A673 (cell line): Measurements from ENCODE around the gene ITGA11. TPM values are rescaled to one million over a fixed set of nuclear protein-coding genes. Genes with fewer than 3 reads are reported as not detected.

Experiments
- BruUV-seq: library from RNA; stranded (reverse); fragments of 400-500 nt; replicated peaks from 2 replicates; lab custom pipeline; 2021; lab: Mats Ljungman, UMichigan
- CTCF ChIA-PET: fragments of 300-600 bp; sonication (Branson Sonifier 250); formaldehyde crosslinking; loops from one replicate; lab custom pipeline; 2022; ENCODE audit warnings: antibody characterized with exemption; lab: Charles Lee
- POLR2A ChIA-PET: fragments of 300-600 bp; sonication (Branson Sonifier 250); formaldehyde crosslinking; loops from one replicate; lab custom pipeline; 2022; ENCODE audit warnings: antibody characterized with exemption; ENCODE audit not compliant: low non-redundant PET; lab: Charles Lee
- DNase-seq: peaks from one replicate; pipeline ENCODE4 v3.0.0-alpha.2; 2015; ENCODE audit warnings: low spot score
- H3K27ac ChIP-seq: fragments of 200-600 bp; sonication (generic); 2 replicates; pipeline ENCODE4 v1.5.1; 2016; ENCODE audit warnings: mixed run types, low read depth, mild to moderate bottlenecking, mixed read lengths, antibody characterized with exemption, low read length; ENCODE audit not compliant: poor library complexity, severe bottlenecking
- H3K27me3 ChIP-seq: fragments of 200-600 bp; sonication (generic); replicated peaks from 2 replicates; pipeline ENCODE4 v1.6.1; 2017; ENCODE audit warnings: mixed run types, low read depth, mild to moderate bottlenecking, mixed read lengths, antibody characterized with exemption, low read length; ENCODE audit not compliant: insufficient read depth, poor library complexity
- H3K36me3 ChIP-seq: fragments of 200-600 bp; sonication (generic); 2 replicates; pipeline ENCODE4 v1.6.1; 2016; ENCODE audit warnings: mixed run types, mild to moderate bottlenecking, mixed read lengths, antibody characterized with exemption, low read length; ENCODE audit not compliant: insufficient read depth, poor library complexity, severe bottlenecking
- H3K4me1 ChIP-seq: fragments of 200-600 bp; sonication (generic); 2 replicates; pipeline ENCODE4 v1.6.1; 2017; ENCODE audit warnings: mixed run types, mild to moderate bottlenecking, mixed read lengths, antibody characterized with exemption, low read length; ENCODE audit not compliant: insufficient read depth, poor library complexity, severe bottlenecking
- H3K4me3 ChIP-seq: fragments of 200-600 bp; sonication (generic); 2 replicates; pipeline ENCODE4 v1.5.1; 2016; ENCODE audit warnings: low read depth, mixed run types, mild to moderate bottlenecking, mixed read lengths, low read length; ENCODE audit not compliant: poor library complexity, severe bottlenecking
- H3K9me3 ChIP-seq: fragments of 200-600 bp; sonication (generic); 2 replicates; pipeline ENCODE4 v1.6.1; 2016; ENCODE audit warnings: mixed run types, low read depth, mild to moderate bottlenecking, mixed read lengths, antibody characterized with exemption, low read length; ENCODE audit not compliant: poor library complexity, severe bottlenecking
- EZH2 ChIP-seq: fragments of 200-600 bp; sonication (generic); IDR thresholded peaks from 2 replicates; pipeline ENCODE4 v1.6.1; 2017; ENCODE audit warnings: borderline replicate concordance, low read depth, mild to moderate bottlenecking, mixed read lengths, antibody characterized with exemption, low read length; ENCODE audit not compliant: poor library complexity, severe bottlenecking
- intact Hi-C: fragments of 100-400 bp; cut with micrococcal nuclease; formaldehyde crosslinking; loops from one replicate; pipeline ENCODE4 v1.10.0; 2022; ENCODE audit not compliant: unreplicated experiment
- total RNA-seq: library from RNA; stranded (reverse); gene quantifications from 2 replicates; pipeline ENCODE4 v1.2.3, GENCODE V29; 2021
- TF ChIP-seq, protein P1 (sequence below): fragments of 300-800, 200-600 bp; sonication (generic); conservative IDR thresholded peaks from 2 replicates; pipeline ENCODE4 v1.5.1; 2017; ENCODE audit warnings: low read depth, mild to moderate bottlenecking, antibody characterized with exemption, low read length, moderate library complexity, mixed read lengths

ITGA11 gene
- total RNA-seq, 1 experiment from 2014 or later: 0.45 TPM

DNA sequence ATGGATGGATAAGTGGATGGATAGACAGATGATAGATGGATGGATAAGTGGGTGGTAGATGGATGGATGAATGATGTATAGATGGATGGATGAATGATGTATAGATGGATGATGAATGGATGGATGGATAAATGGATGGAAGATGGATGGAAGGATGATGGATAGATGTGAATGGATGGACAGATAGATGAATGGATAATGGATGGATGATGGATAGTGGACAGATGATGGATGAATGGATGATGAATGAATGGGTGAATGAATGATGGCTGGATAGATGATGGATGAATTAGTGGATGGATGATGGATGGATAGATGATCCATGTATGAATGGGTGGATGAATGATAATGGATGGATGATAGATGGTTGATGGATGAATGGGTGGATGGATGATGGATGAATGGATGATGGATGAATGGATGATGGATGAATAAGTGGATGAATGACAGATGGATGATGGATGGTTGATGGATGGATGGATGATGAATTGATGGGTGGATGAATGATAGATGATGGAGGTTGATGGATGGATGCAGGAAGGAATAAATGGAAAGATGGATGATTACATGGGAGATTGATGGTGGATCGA, 69.3 kb downstream of the ITGA11 start:
- intact Hi-C loops: no loop called here
- H3K36me3 ChIP-seq: no peaks in the 10 kb centered on the region
- DNase-seq: no peak
- BruUV-seq: no TSS peak
- TF ChIP-seq, protein P1, sequence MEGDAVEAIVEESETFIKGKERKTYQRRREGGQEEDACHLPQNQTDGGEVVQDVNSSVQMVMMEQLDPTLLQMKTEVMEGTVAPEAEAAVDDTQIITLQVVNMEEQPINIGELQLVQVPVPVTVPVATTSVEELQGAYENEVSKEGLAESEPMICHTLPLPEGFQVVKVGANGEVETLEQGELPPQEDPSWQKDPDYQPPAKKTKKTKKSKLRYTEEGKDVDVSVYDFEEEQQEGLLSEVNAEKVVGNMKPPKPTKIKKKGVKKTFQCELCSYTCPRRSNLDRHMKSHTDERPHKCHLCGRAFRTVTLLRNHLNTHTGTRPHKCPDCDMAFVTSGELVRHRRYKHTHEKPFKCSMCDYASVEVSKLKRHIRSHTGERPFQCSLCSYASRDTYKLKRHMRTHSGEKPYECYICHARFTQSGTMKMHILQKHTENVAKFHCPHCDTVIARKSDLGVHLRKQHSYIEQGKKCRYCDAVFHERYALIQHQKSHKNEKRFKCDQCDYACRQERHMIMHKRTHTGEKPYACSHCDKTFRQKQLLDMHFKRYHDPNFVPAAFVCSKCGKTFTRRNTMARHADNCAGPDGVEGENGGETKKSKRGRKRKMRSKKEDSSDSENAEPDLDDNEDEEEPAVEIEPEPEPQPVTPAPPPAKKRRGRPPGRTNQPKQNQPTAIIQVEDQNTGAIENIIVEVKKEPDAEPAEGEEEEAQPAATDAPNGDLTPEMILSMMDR: no peak
- no peak for TF ChIP-seq EZH2
- no peaks in the 10 kb centered on the region for H3K4me1 ChIP-seq
- H3K9me3 ChIP-seq: no peaks in the 10 kb centered on the region
- ChIA-PET CTCF (no interaction called here), POLR2A (no interaction called here)
- no peak overlapping the region for H3K27ac ChIP-seq
- H3K4me3 ChIP-seq: no peak overlapping the region
- no peaks in the 10 kb centered on the region for H3K27me3 ChIP-seq

DNA sequence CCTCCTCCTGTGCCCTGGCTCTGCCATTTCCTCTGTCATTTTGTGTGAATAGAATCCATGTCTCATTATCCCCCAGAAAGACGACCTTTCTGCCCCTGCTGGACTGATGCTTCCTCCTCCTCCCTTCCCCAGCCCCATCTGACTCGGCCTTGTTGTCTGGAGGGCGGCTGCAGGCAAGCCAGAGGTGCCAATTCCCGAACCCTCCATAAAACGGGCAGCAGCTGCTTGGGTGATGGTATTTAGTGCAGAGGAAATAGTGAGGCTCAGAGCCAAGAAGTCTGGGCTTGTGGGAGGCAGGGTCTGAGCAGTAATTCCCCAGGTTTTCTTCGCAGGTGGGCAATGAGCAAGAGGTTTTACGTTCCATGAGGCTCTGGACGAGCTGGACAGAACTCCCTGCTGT, 71.2 kb downstream of the ITGA11 start:
- no TSS peak for BruUV-seq

GRCh38 chr15:68356778-68357177, 75.2 kb downstream of the ITGA11 start:
- no peak for DNase-seq
- Histone ChIP-seq H3K4me1 (peaks cover 10% of the 10 kb centered on the region), H3K27me3 (no peaks in the 10 kb centered on the region), H3K9me3 (no peaks in the 10 kb centered on the region), H3K36me3 (no peaks in the 10 kb centered on the region), H3K27ac (no peak overlapping the region), H3K4me3 (no peak overlapping the region)
- no TSS peak for BruUV-seq
- no peak for TF ChIP-seq EZH2
- TF ChIP-seq, protein P1: no peak
- POLR2A ChIA-PET: no interaction called here
- CTCF ChIA-PET: no interaction called here
- intact Hi-C loops: no loop called here

More for the DNA sequence above, 71.2 kb downstream of the ITGA11 start:
- TF ChIP-seq EZH2: no peak
- TF ChIP-seq, protein P1: no peak
- H3K9me3 ChIP-seq: no peaks in the 10 kb centered on the region
- ChIA-PET CTCF (no interaction called here), POLR2A (no interaction called here)
- intact Hi-C loops: no loop called here
- H3K4me1 ChIP-seq: no peaks in the 10 kb centered on the region
- H3K27me3 ChIP-seq: no peaks in the 10 kb centered on the region
- no peak for DNase-seq
- H3K4me3 ChIP-seq: no peak overlapping the region
- H3K36me3 ChIP-seq: no peaks in the 10 kb centered on the region
- H3K27ac ChIP-seq: no peak overlapping the region
